ENCODE data around the gene CNGB1. TPM values are rescaled to one million over a fixed set of nuclear protein-coding genes. Genes with fewer than 3 reads are reported as not detected.

Gene CNGB1
- total RNA-seq, 1 donor from 2014 or later, result not detected

DNA sequence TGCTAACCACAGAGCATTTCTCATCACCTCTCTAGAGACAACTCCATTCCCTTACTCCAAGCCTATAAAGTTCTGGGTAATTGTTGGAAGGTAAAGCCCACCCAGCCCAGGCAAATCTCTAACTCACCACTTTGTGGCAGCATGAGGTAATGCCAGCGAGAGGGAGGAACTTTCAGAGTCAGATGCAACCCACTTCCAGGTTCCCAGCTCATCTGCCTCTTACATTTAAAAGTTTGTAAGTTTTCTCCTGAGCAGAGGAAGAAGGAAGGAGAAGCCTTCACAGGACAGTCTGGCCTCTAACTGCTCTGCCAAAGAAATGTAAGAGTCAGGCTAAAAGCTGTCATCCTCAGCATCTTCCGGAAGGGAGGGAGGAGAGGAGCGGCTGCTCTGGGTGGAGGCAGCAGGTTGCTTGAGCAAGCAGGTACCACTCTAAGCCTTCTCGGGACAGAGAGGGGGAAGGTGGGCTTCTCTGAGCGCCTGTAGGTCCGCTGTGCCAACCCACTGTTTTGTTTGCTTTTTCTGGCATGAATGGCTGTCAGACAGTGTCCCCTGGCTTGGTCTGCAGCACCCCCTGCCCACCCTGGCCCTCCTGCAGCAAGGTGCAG is 28.5 kb upstream of the CNGB1 start:
- peak; percentile 30 for TF ChIP-seq CTCF (IDR thresholded peaks at IDR 0.05)
- DNase-seq (ENCODE audit: low spot score), result no peak
- no peaks in the 10 kb centered on the region for H3K27me3 Mint-ChIP-seq (ENCODE audit: low read depth)
- peaks cover 27% of the 10 kb centered on the region for H3K4me1 Mint-ChIP-seq (ENCODE audit: low read depth)
- H3K36me3 Mint-ChIP-seq (ENCODE audit: low read depth), result peaks cover 8% of the 10 kb centered on the region
- no peaks in the 10 kb centered on the region for H3K9me3 Mint-ChIP-seq (ENCODE audit: low read depth)
- H3K27ac Mint-ChIP-seq (ENCODE audit: unreplicated experiment), result peak overlapping the region; percentile 73
- peak overlapping the region; percentile 75 for H3K4me3 Mint-ChIP-seq (ENCODE audit: unreplicated experiment)

DNA sequence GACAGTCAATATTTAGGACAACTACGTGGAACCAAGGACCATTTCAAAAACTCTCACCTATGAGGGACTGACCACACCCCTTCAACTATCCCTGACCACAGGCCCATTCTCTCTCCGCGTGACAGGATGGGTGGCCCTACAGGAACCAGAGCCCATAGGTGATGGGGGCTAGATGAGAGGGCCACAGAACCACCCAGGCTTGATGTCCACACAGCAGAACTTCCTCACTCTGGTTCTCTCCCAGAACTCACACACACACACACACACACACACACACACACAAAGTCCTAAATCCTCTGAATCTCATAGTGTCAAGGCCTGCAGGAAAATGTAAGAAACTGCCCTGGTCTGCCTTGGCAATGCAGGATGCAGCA is 28.1 kb upstream of the CNGB1 start:
- Mint-ChIP-seq H3K9me3 (ENCODE audit: low read depth) (no peaks in the 10 kb centered on the region), H3K27me3 (ENCODE audit: low read depth) (no peaks in the 10 kb centered on the region), H3K4me1 (ENCODE audit: low read depth) (peaks cover 27% of the 10 kb centered on the region), H3K36me3 (ENCODE audit: low read depth) (peaks cover 7% of the 10 kb centered on the region), H3K4me3 (ENCODE audit: unreplicated experiment) (peak overlapping the region; percentile 75), H3K27ac (ENCODE audit: unreplicated experiment) (no peak overlapping the region)
- TF ChIP-seq CTCF (IDR thresholded peaks at IDR 0.05), result no peak
- DNase-seq (ENCODE audit: low spot score), result peak; percentile 27

DNA sequence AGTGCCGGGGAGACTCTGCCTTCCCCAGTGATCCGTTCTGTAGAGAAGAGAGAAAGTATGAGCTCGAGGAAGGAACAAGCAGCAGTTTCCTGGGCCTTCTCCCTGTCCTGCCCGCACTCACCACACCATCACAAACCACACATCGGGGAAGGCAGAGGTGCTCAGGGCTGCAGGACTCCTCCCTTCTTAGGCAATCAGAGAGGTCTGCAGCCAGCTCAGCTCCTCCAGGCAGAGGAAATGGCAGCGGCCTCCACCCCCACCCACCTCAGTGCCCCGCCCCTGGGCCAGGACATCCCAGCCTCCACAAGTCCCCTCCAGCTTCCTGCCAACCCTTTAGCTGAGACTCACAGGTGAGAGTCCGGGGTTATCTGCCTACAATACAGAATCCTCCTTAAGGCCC is 27.6 kb upstream of the CNGB1 start:
- no peak overlapping the region for H3K4me3 Mint-ChIP-seq (ENCODE audit: unreplicated experiment)
- peaks cover 7% of the 10 kb centered on the region for H3K36me3 Mint-ChIP-seq (ENCODE audit: low read depth)
- TF ChIP-seq CTCF (IDR thresholded peaks at IDR 0.05), result no peak
- no peak overlapping the region for H3K27ac Mint-ChIP-seq (ENCODE audit: unreplicated experiment)
- peaks cover 27% of the 10 kb centered on the region for H3K4me1 Mint-ChIP-seq (ENCODE audit: low read depth)
- no peaks in the 10 kb centered on the region for H3K9me3 Mint-ChIP-seq (ENCODE audit: low read depth)
- no peaks in the 10 kb centered on the region for H3K27me3 Mint-ChIP-seq (ENCODE audit: low read depth)
- peak; percentile 65 for DNase-seq (ENCODE audit: low spot score)

- no peak for TF ChIP-seq CTCF (IDR thresholded peaks at IDR 0.05)
- Mint-ChIP-seq H3K4me1 (ENCODE audit: low read depth) (peaks cover 27% of the 10 kb centered on the region), H3K27ac (ENCODE audit: unreplicated experiment) (peak overlapping the region; percentile 27), H3K36me3 (ENCODE audit: low read depth) (peaks cover 7% of the 10 kb centered on the region), H3K4me3 (ENCODE audit: unreplicated experiment) (no peak overlapping the region), H3K9me3 (ENCODE audit: low read depth) (no peaks in the 10 kb centered on the region), H3K27me3 (ENCODE audit: low read depth) (no peaks in the 10 kb centered on the region)
- peak; percentile 90 for DNase-seq (ENCODE audit: low spot score)
Measured at GRCh38 chr16:57997528-57998265, 26.8 kb upstream of the CNGB1 start.

- Mint-ChIP-seq H3K36me3 (ENCODE audit: low read depth) (peaks cover 5% of the 10 kb centered on the region), H3K4me3 (ENCODE audit: unreplicated experiment) (no peak overlapping the region), H3K9me3 (ENCODE audit: low read depth) (no peaks in the 10 kb centered on the region), H3K27me3 (ENCODE audit: low read depth) (no peaks in the 10 kb centered on the region), H3K27ac (ENCODE audit: unreplicated experiment) (no peak overlapping the region), H3K4me1 (ENCODE audit: low read depth) (peaks cover 27% of the 10 kb centered on the region)
- DNase-seq (ENCODE audit: low spot score), result peak; percentile 91
- TF ChIP-seq CTCF (IDR thresholded peaks at IDR 0.05), result no peak
Measured at GRCh38 chr16:57997176-57997527, 26.2 kb upstream of the CNGB1 start.

All from chondrocyte (in vitro differentiated cells).